ENCODE measurements around the gene GUCY2F.

Gene GUCY2F

DNA sequence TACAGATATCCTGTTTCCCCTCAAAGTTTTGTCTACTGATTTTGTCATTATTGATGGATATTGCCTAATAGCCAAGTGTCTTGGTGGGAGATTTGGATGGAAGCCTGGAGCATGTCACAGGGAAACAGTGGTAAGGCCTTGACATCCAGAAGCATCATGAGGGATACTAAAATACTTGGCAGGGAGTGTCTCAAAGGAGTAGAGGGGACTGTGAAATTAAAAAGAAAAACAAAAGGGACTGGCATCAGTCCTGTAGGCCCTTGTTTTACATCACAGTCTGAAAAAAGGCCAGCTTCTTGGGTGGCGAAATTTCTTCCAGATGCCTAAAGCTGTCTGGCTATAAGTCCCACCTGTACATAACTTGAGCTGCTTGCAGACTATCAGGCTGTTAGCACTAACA is 83.8 kb downstream of the GUCY2F start:
- DNase-seq (ENCODE audit: low read depth in 4 of 4, low spot score in 1 of 4), result no peak

DNA sequence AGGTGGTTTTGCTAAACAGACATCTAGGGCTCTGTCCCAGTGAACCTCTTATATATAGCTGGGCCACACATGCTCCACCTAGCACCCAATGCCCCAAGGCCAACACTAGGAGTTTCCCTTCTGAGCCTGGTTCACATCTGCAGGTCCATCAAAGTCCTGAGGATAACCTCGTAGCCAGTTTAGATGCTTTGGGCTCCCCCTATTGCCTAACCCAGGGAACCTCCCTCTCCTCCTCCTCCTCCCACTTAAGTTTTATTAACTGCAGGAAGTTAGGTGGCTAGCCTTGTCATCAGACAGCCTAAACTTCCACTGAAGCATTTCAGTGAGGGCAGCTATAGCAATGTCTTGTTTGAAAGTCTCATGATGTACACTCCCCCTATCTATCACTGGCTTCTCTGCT is 88.0 kb downstream of the GUCY2F start:
- DNase-seq (ENCODE audit: low read depth in 4 of 4, low spot score in 1 of 4), result no peak

DNA sequence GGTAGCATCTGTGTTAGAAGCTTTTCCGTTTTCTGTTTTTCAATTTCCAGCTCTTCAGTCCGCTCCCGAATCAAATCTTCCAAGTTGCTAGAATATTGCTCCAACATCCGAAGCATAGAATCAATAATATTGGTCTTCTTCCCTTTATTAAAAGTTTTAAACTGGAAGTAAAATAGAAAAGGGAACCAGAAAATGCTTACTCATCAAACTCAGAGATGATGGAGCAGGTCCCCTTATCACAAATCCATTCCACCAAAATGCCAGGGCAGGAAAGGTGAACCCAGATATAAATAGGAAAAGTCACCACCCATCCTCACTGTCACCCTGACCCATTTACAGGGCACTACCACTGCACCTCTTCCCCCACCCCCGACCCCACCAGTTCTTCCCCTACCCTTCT is 89.0 kb downstream of the GUCY2F start:
- no peak for DNase-seq (ENCODE audit: low read depth in 4 of 4, low spot score in 1 of 4)

DNA sequence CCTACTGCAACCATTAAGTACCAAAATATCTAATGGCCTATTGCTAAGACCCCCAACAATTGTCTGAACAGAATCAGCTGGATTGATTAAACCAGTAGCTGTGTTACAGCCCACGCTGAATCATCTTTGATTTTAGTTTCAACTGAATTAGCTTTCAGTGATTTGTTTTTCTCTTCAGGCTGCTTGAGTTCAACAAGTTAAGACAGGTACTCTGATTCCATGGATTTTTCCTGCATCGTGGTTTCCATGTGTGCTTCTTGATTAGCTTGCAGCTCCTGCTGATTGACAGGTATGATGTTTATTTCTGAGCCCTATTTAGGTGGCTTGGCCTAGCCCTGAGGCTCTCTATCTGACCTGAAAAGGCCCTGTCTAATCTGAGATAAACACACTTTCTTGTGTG is 91.3 kb downstream of the GUCY2F start:
- DNase-seq (ENCODE audit: low read depth in 4 of 4, low spot score in 1 of 4), result no peak

DNA sequence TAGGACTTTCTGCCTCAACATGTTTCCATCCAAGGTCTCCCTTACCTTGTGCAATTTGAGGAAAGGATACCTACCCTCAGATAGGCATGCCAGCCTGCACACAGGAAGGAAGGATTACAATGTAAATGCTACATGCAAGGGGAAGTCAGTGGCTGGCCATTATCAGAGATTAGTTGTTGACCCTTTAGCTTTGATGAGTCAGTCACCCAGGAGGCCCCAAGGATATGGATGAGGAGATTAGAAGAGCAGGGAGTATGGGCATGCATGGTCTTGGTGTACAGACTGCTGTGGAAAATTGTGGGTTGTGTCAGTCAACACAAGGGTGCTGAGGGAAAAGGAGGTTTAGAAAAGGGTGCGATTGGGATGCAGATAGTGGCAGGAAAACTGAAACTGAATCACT is 92.0 kb downstream of the GUCY2F start:
- DNase-seq (ENCODE audit: low read depth in 4 of 4, low spot score in 1 of 4), result no peak

DNA sequence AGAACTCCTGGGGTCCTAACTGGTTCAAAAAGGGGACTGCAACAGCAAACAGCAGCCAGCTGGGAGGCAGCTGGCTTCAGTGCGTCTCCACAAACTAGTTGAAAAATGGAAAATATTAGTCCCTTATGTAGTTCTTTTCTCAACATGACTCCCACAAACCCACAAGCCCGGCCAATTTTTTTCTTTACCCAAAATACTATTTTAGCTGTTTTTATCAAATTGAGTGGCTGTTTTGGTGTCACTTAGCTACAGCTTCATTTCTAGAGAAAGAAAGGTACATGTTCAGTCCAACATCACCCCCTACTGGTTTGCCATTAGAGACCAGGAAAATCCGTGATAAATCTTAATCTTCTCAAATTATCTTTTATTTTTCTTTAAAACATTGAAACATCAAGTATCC is 97.2 kb downstream of the GUCY2F start:
- no peak for DNase-seq (ENCODE audit: low read depth in 4 of 4, low spot score in 1 of 4)

DNA sequence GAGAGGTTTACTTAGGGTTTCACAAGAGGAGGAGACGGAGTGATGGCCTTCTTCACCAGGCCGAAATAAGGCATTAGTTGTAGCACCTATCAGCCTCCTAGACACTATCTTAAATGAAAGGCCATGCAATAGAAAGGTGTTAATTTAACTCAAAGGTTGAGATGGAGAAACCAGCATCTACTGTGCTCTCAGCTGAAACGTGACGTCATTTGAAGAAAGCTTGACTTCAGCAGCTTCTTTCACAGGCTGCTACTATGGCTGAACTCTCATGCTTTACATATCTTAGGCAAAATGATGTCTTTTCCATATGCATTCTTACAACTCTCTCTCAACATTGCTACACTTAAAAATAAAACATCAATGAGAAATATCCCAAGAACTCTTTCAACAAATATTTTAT is 99.6 kb downstream of the GUCY2F start:
- DNase-seq (ENCODE audit: low read depth in 4 of 4, low spot score in 1 of 4), result no peak

DNA sequence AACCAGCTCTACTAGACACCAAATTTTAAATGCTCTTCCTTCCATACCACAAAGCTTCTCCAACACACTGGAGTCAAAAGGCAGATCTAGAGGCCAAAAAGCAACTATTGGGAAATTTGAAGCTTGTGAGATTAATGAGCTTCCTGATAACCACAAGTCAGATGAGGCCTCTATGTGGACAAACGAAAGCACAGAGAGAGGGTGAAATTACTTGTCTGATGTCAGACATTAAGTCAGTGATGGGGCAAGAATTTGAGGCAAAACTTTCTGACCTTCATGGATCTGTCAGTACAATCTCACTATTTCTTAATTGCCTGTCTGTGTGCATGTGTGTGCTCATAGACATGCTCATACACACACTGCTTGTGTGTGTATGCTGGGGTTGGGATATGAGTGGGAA is 103.6 kb downstream of the GUCY2F start:
- no peak for DNase-seq (ENCODE audit: low read depth in 4 of 4, low spot score in 1 of 4)

DNA sequence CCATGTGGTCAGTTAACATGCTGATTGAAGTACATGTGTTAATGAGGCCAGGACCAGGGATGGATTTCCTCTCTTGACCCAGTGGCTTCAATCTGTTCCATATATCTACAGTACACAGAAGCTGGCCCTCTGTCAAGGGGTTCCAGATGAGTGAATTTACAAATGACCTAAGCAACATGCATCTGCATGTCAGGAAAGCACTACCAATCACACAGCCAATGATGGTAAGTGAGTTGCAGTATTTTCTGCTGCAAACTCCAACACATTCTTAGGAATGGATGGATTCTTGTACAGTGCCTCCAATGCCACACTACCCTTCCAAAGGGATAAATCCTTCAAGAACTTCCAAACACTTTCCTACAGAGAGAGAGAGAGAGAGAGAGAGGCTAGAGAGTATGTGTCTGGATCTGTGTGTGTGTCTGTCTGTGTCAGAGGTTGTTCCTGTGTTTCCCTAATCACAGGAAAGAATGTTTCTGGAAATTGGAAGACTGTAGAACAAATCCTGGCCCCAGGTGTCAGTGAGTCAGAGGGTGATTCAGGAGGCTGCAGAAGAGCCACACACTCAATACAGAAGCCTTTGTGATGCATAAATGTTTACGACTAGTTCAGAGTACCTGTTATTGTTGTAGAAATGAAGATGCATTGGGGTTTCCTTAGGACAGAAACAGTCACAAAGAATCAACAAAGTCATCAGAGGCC is 107.5 kb downstream of the GUCY2F start:
- no peak for DNase-seq (ENCODE audit: low read depth in 4 of 4, low spot score in 1 of 4)

DNA sequence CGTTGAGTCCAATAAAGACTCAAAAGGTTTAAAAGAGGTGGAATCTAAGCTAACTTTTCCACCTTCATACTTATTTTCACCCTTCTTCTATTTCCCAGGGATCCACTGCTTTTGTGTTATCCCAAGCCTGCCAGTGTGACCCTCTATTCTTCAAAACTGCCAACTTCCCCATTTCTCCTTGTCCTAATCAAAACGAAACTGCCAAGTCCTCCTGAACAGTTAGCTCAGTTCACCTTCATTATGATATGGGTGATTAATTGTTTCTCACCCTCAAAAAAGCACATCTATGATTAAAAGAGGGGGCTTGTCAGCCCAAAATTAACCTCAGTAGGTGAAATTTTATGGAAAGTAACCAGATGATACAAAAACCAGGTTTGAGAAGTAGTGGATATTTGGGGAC is 108.4 kb downstream of the GUCY2F start:
- DNase-seq (ENCODE audit: low read depth in 4 of 4, low spot score in 1 of 4), result no peak

DNA sequence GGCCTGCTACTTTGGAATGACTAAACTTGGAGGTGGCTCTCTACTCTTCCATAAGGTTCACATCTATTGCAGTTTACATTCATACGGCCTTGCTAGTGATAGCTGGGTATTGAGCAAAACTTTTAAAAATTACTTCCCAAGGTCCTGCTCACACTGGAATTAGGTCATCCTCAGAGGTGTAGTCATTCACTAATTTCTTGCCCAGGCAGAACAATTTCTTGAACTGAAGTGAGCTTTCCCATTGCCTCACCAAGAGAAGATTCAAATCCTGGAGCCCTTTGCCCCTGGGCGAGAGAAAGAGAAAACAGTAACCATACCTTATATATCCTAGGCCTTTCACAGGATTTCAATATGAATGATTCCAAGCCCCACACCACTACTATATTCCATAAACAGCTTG is 109.2 kb downstream of the GUCY2F start:
- no peak for DNase-seq (ENCODE audit: low read depth in 4 of 4, low spot score in 1 of 4)

DNA sequence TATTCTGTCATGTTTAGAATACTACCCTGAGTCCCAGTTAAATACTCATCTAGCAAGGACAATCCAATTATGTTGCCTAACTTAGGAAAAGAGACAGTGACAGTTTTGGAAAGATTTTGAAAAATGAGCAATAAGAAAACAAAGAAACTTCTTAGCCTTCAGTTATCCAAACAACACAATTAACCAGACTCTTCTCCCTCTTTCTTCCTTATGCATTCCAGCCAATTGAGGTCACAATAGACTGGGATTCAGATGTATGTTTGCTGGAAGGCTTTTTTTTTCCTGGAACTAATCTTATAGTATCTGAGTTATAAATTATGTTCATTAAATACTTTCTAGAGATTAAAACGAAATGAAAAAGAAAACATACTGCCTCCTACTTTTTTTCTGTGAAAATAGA is 109.6 kb downstream of the GUCY2F start:
- no peak for DNase-seq (ENCODE audit: low read depth in 4 of 4, low spot score in 1 of 4)

DNA sequence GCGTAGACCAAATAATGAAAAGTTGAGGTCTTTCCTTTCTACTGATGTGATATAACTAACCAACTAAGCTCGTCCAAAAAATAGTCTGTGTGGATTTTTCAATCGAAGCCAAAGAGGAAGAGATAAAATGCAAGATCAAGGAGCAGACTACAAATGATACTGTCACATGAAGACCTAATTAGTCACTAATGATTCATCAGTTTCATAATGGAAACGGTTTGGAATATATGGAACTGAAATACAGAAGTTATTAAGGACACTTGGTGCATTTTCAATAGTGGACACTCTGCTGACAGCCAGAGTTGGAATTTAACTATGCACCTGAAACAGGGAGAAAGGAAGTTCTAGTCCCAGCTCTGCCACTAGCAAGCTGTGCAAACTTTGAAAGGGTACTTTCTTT is 119.8 kb downstream of the GUCY2F start:
- DNase-seq (ENCODE audit: low read depth in 4 of 4, low spot score in 1 of 4), result no peak

DNA sequence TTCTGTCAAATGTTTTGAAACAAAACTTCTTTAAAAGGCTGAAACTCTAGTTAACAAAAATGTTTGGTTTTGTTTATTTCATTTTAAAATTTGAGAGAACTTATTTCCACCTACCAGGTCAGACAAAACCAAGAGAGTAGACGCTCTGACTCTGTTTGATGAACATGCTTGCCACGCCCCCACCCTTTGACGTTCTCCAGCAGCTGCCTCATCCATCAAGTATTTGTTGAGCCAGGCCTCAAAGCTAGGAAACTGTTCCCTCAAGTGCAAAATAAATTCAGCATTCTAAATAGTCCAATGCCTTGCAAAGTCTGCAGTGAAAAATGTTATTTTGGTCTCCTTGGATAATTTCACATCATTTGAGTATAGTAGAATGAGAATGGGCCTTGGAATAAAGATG is 121.6 kb downstream of the GUCY2F start:
- DNase-seq (ENCODE audit: low read depth in 4 of 4, low spot score in 1 of 4), result no peak

DNA sequence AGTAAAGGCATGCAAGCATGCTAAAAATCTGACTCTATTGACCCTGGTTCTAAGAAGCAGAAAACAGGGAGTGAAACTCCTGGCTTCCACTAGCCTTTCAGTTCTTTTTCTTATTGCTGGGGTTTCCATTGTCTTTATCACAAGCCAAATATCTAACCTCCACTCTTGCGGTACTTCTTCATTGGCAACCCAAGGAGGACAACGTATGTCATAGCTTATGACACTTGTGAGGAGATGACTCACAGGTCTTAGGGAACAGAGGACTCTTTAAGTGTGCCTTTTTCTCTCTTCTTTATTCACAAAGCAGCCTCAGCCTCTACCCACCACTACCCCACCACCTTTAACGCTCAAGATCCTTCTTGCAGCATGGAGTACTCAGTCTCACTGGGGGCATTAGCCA is 124.2 kb downstream of the GUCY2F start:
- no peak for DNase-seq (ENCODE audit: low read depth in 4 of 4, low spot score in 1 of 4)

DNA sequence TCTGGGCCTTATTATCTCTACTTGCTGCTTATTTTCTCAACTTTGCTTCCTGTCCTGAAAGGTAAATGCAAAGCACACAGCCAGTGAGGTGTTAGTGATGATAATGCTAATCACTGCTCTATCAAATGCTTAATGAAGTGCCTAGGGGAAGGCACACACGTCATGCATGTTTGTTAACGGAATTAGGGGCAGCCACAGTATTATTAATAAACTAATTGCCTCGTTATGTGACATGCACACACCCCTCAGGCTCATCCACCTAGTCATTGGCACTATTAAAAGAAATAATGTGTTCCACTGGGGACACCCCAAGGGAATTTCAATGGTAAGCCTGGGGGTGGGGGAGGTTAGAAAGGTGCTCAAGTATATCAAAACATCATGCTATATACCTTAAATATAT is 125.2 kb downstream of the GUCY2F start:
- DNase-seq (ENCODE audit: low read depth in 4 of 4, low spot score in 1 of 4), result no peak

DNA sequence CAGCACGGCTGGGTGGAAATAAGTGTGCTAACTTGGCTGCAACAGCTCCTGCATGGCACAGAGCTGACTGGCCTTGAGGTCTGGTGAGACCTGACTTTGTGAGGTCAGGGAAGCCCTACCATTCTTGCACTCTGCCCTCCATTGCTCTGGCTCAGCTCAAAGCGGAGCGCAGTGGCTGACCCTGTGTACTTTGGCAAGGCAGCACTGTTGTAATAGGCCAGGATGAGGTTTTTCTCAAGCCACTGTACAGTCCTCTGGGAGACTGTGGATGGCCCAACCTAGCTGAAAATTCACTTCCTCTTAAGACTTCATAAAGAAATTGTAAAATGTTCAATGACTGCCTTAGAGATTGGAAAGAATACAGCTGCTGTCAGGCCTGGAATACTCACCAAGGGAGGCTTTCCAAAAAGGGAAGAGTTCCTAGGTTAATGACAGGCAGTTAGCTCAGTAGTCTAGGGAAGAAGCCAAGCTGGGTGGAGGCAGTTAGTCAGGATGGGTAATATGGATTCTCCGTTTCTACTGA is 129.8 kb downstream of the GUCY2F start:
- DNase-seq (ENCODE audit: low read depth in 4 of 4, low spot score in 1 of 4), result no peak

DNA sequence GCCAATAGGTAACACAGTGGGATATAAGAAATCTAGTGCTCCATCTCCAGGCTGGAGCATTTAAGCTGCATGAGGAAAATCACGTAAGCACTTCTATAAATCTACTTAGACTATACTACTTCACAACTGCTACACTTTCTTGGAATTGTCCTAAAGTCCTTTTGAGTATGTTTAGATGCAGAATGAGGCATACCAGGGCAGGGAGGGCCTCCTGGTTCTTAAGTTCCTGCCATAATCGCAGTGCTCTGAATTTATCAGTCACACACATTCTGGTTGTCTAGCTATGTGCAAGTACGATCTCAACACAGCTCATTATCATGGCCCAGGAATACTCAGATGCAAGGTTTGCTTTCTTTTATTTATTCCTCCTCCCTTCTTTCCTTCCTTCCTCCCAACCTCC is 130.3 kb downstream of the GUCY2F start:
- no peak for DNase-seq (ENCODE audit: low read depth in 4 of 4, low spot score in 1 of 4)

DNA sequence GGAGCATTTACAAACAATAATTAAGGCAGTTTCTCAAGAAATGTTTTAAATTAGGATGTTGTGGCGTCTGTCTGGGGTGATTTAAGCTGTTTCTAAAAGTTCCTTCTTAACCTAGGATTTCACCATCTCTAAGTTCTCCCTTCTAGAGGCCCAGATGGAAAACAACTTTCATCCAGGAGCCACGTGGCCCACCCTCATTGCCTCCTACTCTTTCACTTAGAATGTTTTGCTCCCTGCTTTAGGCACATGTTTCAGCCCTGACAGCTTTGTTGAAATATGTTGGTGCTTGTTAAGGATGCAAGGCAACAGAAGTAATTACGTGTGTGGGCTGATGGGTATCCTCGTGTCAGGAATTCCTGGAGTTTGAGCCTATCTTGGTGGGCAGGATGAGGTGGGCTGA is 131.3 kb downstream of the GUCY2F start:
- DNase-seq (ENCODE audit: low read depth in 4 of 4, low spot score in 1 of 4), result no peak

DNA sequence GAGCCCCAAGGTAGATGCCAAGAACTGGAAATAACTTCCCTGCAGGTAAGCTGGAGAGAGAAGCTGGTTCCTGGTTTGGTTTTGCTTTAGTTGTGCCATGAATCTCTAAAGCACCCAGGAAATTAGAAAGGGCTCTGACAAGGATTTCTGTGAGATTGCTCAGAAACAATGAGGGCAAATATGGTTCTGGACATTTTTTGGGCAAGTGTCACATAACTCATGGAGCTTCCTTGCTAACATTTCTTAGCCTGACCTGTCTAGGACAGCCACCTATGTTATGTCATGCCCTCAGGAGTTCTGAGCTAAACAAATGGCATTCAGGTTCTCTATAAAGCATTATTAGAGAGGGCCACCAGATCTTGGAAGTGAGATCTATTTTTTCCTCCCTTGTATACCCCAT is 131.8 kb downstream of the GUCY2F start:
- no peak for DNase-seq (ENCODE audit: low read depth in 4 of 4, low spot score in 1 of 4)

DNA sequence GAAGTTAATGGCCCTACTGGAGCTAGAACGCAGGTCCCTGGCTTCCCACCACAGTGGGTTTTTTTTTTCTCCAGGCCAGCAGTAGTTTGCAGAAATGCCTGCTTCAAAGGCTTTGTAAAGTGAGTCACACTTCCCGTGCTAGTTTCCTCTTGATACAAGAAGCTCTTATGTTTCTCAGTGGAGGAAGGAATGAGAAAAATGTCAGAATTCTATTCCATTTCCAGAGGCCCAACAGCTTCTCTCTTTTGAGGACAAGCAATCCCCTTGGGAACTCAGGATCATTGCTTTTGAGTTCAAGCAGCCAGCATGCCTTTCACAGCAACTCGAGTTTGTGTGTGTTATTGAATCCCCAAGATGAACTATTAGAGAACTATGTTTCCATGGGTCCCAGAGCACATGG is 134.3 kb downstream of the GUCY2F start:
- DNase-seq (ENCODE audit: low read depth in 4 of 4, low spot score in 1 of 4), result no peak

DNA sequence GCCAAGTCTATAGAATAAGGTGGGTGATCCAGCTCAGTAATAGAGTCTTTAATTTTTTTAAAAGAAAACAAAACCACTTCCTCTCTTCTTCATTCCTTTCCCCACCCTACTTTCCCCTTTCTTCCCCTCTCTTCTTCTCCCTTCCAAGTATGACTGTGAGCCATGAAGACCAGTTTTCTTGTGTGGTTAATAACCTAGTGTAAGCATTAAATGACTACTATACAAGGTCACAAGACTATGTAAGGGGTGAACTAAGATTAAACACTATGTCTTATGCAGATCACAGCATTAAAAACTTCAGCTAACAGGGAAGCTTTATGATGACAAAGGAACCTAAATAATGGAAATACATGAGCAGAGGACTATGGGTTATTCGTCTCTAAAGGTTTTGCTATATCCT is 135.4 kb downstream of the GUCY2F start:
- no peak for DNase-seq (ENCODE audit: low read depth in 4 of 4, low spot score in 1 of 4)

DNA sequence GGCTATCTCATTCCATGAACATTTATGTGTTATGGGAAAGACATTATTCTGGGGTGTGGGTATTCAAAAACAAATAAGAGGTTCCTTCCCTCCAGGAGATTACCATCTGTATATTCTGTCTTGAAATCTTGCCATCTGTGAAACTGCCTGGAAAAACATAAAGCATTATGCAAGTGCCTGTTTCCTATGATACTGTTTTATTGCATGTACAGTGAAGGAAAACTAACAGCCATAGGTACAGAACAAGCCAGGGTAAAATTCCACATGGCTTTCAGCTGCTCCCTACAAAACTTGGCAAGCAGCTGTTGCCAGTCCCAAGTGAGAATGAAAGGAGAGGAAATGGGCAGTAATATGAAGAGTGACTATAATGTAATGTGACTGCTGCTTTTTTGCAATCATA is 136.0 kb downstream of the GUCY2F start:
- DNase-seq (ENCODE audit: low read depth in 4 of 4, low spot score in 1 of 4), result no peak

DNA sequence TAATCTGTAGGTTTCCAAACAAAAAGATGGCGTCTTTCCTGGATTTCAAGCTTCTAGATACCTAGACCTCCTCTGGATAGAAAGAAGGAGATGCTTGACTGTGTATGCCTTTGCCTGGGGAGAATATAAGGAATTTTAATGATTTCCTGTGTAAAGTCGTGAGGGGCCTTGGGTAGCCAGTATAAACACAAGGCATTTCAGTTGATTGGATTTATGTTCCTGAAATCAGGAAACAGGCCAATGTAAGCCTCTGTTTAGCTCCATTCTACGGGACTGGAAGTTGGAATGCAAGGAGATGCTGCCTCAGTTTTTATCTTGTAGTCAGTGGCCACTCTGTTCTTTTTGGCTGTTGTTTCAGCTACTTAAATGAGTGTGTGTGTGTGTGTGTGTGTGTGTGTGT is 137.2 kb downstream of the GUCY2F start:
- no peak for DNase-seq (ENCODE audit: low read depth in 4 of 4, low spot score in 1 of 4)

Data from stimulated activated CD4-positive, alpha-beta T cell treated with anti-CD3 and anti-CD28 coated beads, Interleukin-1b, Interleukin-23, amount 100 ng/mL, for 24 hours (primary cell).